AG09319 (cell line): Measurements from ENCODE around the gene EGFL7.

Source experiments
- DNase-seq: peaks from one replicate; pipeline ENCODE4 v3.0.0-alpha.2; 2010; ENCODE audit warnings: low read depth; ENCODE audit errors: extremely low read depth
- CTCF ChIP-seq: IDR thresholded peaks from 2 replicates; pipeline ENCODE4 v1.5.1; 2011; ENCODE audit warnings: low read depth, mild to moderate bottlenecking, inconsistent platforms, low read length, moderate library complexity

The EGFL7 gene

GRCh38 chr9:136714096-136714892 lies 51.6 kb downstream of the EGFL7 start:
- DNase-seq: no peak
- no peak for TF ChIP-seq CTCF

GRCh38 chr9:136714893-136715274 lies 52.2 kb downstream of the EGFL7 start:
- no peak for TF ChIP-seq CTCF
- no peak for DNase-seq

- no peak for DNase-seq
- no peak for TF ChIP-seq CTCF
These were observed 54.7 kb downstream of the EGFL7 start for GRCh38 chr9:136717399-136717798.

- no peak for TF ChIP-seq CTCF
- no peak for DNase-seq
These were observed 55.9 kb downstream of the EGFL7 start for GRCh38 chr9:136718345-136719194.

- TF ChIP-seq CTCF: no peak
- no peak for DNase-seq
These were observed 56.6 kb downstream of the EGFL7 start for GRCh38 chr9:136719195-136719880.

- TF ChIP-seq CTCF: no peak
- DNase-seq: no peak
These were observed 57.7 kb downstream of the EGFL7 start for GRCh38 chr9:136720251-136720897.
